Endothelial cell of umbilical vein (primary cell): ENCODE measurements around the gene CLPTM1L. TPM values are rescaled to one million over a fixed set of nuclear protein-coding genes. Genes with fewer than 3 reads are reported as not detected.

ENCODE experiments used
- BruUV-seq: library from RNA; stranded (reverse); fragments of 400-500 nt; replicated peaks from 2 replicates; lab custom pipeline; 2021; lab: Mats Ljungman, UMichigan
- CTCF ChIA-PET: fragments of 300-600, 350-600 bp; sonication (Branson Sonifier 250); formaldehyde crosslinking; loops from one replicate; lab custom pipeline; 2021; ENCODE audit warnings: antibody characterized with exemption, inconsistent platforms; lab: Charles Lee
- POLR2A ChIA-PET: fragments of 300-600, 350-600 bp; sonication (Branson Sonifier 250); formaldehyde crosslinking; loops from one replicate; lab custom pipeline; 2021; ENCODE audit warnings: antibody characterized with exemption, inconsistent platforms; lab: Charles Lee
- DNase-seq: peaks from one replicate; pipeline ENCODE4 v3.0.0-alpha.2; 2011; ENCODE audit warnings: low read depth, low spot score
- FAIRE-seq: peaks from 2 replicates; lab custom pipeline; 2011; peaks lifted over from hg19 to GRCh38; lab: Jason Lieb, UNC
- H2AFZ ChIP-seq: 2 replicates; pipeline ENCODE4 v1.6.0; 2012; ENCODE audit warnings: low read depth, low read length, control low read depth, inconsistent platforms
- H3K27ac ChIP-seq: 2 replicates; pipeline ENCODE4 v1.5.1; 2011; ENCODE audit warnings: low read depth, mild to moderate bottlenecking, control low read depth, low read length, moderate library complexity; ENCODE audit not compliant: insufficient read depth
- H3K27me3 ChIP-seq, 2 experiments: 2 replicates each; pipeline versions ENCODE4 v1.6.0 to v1.6.1; 2011; ENCODE audit warnings: low read length in 2 of 2, mixed read lengths in 1 of 2; ENCODE audit not compliant: control insufficient read depth in 2 of 2, insufficient read depth in 2 of 2
- H3K36me3 ChIP-seq, 2 experiments: 2 replicates in 1 of 2; 3 replicates in 1 of 2; pipeline ENCODE4 v1.5.1; 2011; ENCODE audit warnings: low read length in 2 of 2, mild to moderate bottlenecking in 1 of 2, moderate library complexity in 1 of 2; ENCODE audit not compliant: control insufficient read depth in 2 of 2, insufficient read depth in 2 of 2; ENCODE audit errors: extremely low read depth in 1 of 2
- H3K4me1 ChIP-seq: 3 replicates; pipeline ENCODE4 v1.5.1; 2011; ENCODE audit warnings: mild to moderate bottlenecking, low read length; ENCODE audit not compliant: control insufficient read depth, insufficient read depth; ENCODE audit errors: extremely low read depth
- H3K4me2 ChIP-seq: 2 replicates; pipeline ENCODE4 v1.6.1; 2011; ENCODE audit warnings: low read length, control low read depth, mixed read lengths; ENCODE audit not compliant: insufficient read depth
- H3K4me3 ChIP-seq, 3 experiments: fragments of 200-600 bp in 1 of 3; sonication (generic), shearing (Covaris generic) in 1 of 3; replicated peaks in 1 of 3; 2 replicates each; pipeline ENCODE4 v1.5.1; 2011 to 2016; ENCODE audit warnings: control low read depth in 3 of 3, low read length in 3 of 3, mild to moderate bottlenecking in 2 of 3, inconsistent platforms in 1 of 3, low read depth in 1 of 3, moderate library complexity in 1 of 3; ENCODE audit not compliant: insufficient read depth in 1 of 3
- H3K79me2 ChIP-seq: 2 replicates; pipeline ENCODE4 v1.6.0; 2012; ENCODE audit warnings: low read length, inconsistent platforms; ENCODE audit not compliant: control insufficient read depth, insufficient read depth
- H3K9ac ChIP-seq: replicated peaks from 2 replicates; pipeline ENCODE3; 2011; ENCODE audit warnings: low read length, control low read depth; ENCODE audit not compliant: insufficient read depth; ENCODE audit errors: extremely low read depth
- H3K9me1 ChIP-seq: replicated peaks from 3 replicates; pipeline ENCODE4 v1.6.0; 2011; ENCODE audit warnings: mild to moderate bottlenecking, low read length; ENCODE audit not compliant: control insufficient read depth, insufficient read depth; ENCODE audit errors: extremely low read depth
- H3K9me3 ChIP-seq: replicated peaks from 2 replicates; pipeline ENCODE4 v1.5.1; 2012; ENCODE audit warnings: low read length, inconsistent platforms; ENCODE audit not compliant: control insufficient read depth, insufficient read depth
- H4K20me1 ChIP-seq: replicated peaks from 2 replicates; pipeline ENCODE3; 2011; ENCODE audit warnings: mild to moderate bottlenecking, low read length; ENCODE audit not compliant: control insufficient read depth, insufficient read depth; ENCODE audit errors: extremely low read depth
- CTCF ChIP-seq, 2 donors: IDR thresholded peaks; 1 replicate in 1 of 2; 2 replicates in 1 of 2; pipeline ENCODE4 v1.5.1; 2011; ENCODE audit warnings: low read length in 2 of 2, mild to moderate bottlenecking in 2 of 2, moderate library complexity in 2 of 2, control low read depth in 1 of 2, inconsistent platforms in 1 of 2, low read depth in 1 of 2; ENCODE audit not compliant: insufficient read depth in 1 of 2; ENCODE audit errors: extremely low read depth in 1 of 2
- EZH2 ChIP-seq: IDR thresholded peaks from 2 replicates; pipeline ENCODE4 v1.6.1; 2012; ENCODE audit warnings: borderline replicate concordance, low read depth, mild to moderate bottlenecking, moderate library complexity, low read length, inconsistent platforms; ENCODE audit not compliant: severe bottlenecking
- JUN ChIP-seq: IDR thresholded peaks from 2 replicates; pipeline ENCODE4 v1.6.1; 2011; ENCODE audit warnings: borderline replicate concordance, low read depth; ENCODE audit not compliant: insufficient read length, insufficient read depth
- MYC ChIP-seq: IDR thresholded peaks from one replicate; pipeline ENCODE4 v1.6.1; 2011; ENCODE audit warnings: mild to moderate bottlenecking, low read depth, low read length
- POLR2A ChIP-seq: IDR thresholded peaks from 2 replicates; pipeline ENCODE4 v1.6.1; 2012; ENCODE audit warnings: low read depth, mild to moderate bottlenecking, control low read depth, low read length
- POLR2AphosphoS5 ChIP-seq: IDR thresholded peaks from 2 replicates; pipeline ENCODE4 v1.6.1; 2012; ENCODE audit warnings: low read depth, mild to moderate bottlenecking, control low read depth, low read length, moderate library complexity; ENCODE audit not compliant: insufficient read depth
- dilution Hi-C: fragments of 300-500 bp; cut with MboI; formaldehyde crosslinking; loops from one replicate; pipeline ENCODE4 v1.15.0; 2019; ENCODE audit warnings: low sequenced_read_pairs; ENCODE audit not compliant: extremely low pct_ligation_motif_present
- intact Hi-C: fragments of 100-400 bp; cut with micrococcal nuclease; formaldehyde crosslinking; loops from one replicate; pipeline ENCODE4 v1.10.0; 2022
- microRNA-seq: library from miRNA; unstranded; fragments of <30 nt; microRNA quantifications from one replicate; pipeline ENCODE4 v1.2.0, GENCODE V29; 2021; ENCODE audit warnings: borderline number of aligned reads, borderline replicate concordance
- polyA plus RNA-seq, 4 experiments: library from polyadenylated mRNA; depleted of rRNA in 3 of 4; stranded (reverse) in 3 of 4; unstranded in 1 of 4; fragments of >200 nt; gene quantifications; 2 replicates each; pipeline versions ENCODE4 v1.2.1 to v1.2.3, GENCODE V29; 2011 to 2012; ENCODE audit warnings: missing spikeins in 1 of 4
- small RNA-seq: library from RNA; depleted of rRNA; stranded (forward); fragments of <200 nt; gene quantifications from one replicate; pipeline ENCODE3, GENCODE V24; 2012; ENCODE audit warnings: low replicate concordance, low read depth; ENCODE audit not compliant: insufficient read depth, insufficient read length
- total RNA-seq: library from RNA; stranded (reverse); gene quantifications from 2 replicates; pipeline ENCODE4 v1.2.3, GENCODE V29; 2021

Gene CLPTM1L
- total and polyA plus RNA-seq, 2 donors (not counting 3 experiments of a cell fraction or from before 2014, with no cell fraction given): 116 to 191 TPM

GRCh38 chr5:1268056-1268455, 76.8 kb downstream of the CLPTM1L start:
- Histone ChIP-seq H3K27ac (no peak overlapping the region), H3K4me1 (no peaks in the 10 kb centered on the region), H3K9me3 (no peaks in the 10 kb centered on the region), H2AFZ (no peak overlapping the region), H3K4me2 (no peak overlapping the region), H3K9me1 (no peaks in the 10 kb centered on the region), H4K20me1 (no peaks in the 10 kb centered on the region), H3K79me2 (no peaks in the 10 kb centered on the region), H3K36me3 (no peaks in the 10 kb centered on the region), H3K4me3 (no peak overlapping the region), H3K27me3 (no peaks in the 10 kb centered on the region), H3K9ac (no peak overlapping the region)
- ChIA-PET POLR2A (no interaction called here), CTCF (no interaction called here)
- TF ChIP-seq MYC: no peak
- TF ChIP-seq EZH2: no peak
- no peak for TF ChIP-seq POLR2A
- TF ChIP-seq POLR2AphosphoS5: no peak
- no peak for TF ChIP-seq JUN
- TF ChIP-seq CTCF (IDR thresholded peaks at IDR 0.05; ENCODE audit: extremely low read depth in 1 of 2, insufficient read depth in 1 of 2, low read depth in 1 of 2, low read length in 2 of 2): no peak
- dilution Hi-C loops (no loop called here), intact Hi-C loops (no loop called here)
- DNase-seq (no peak), FAIRE-seq (no peak)
- no TSS peak for BruUV-seq

Small RNA genes lying within 50 kb of the gene (microRNA-seq; reads per million reads assigned to microRNA genes)
- not detected for gene MIR4457

Small RNA genes lying within 50 kb of the gene (small RNA-seq; reads per million reads assigned to genes)
- not detected for gene MIR4457

Other genes with a start within 250 kb of the CLPTM1L start
- gene SLC12A7, start 233.0 kb downstream of the CLPTM1L start, total RNA-seq: 28.7 and 38.8 TPM in 2 replicates
- 16.4 and 20.3 TPM in 2 replicates for gene SLC12A7, start 233.0 kb downstream of the CLPTM1L start, polyA plus RNA-seq
- gene SLC6A19, start 143.5 kb downstream of the CLPTM1L start, total RNA-seq: not detected in 2 replicates
- not detected in 2 replicates for gene SLC6A19, start 143.5 kb downstream of the CLPTM1L start, polyA plus RNA-seq
- not detected in 2 replicates for gene SLC6A18, start 119.7 kb downstream of the CLPTM1L start, total RNA-seq
- gene SLC6A18, start 119.7 kb downstream of the CLPTM1L start, polyA plus RNA-seq: not detected in 2 replicates
- gene TERT, start 50.0 kb downstream of the CLPTM1L start, total RNA-seq: not detected in 2 replicates
- 0.04 TPM in 1 of 2 replicates, not detected in the other for gene TERT, start 50.0 kb downstream of the CLPTM1L start, polyA plus RNA-seq
- gene SLC6A3, start 100.3 kb upstream of the CLPTM1L start, total RNA-seq: not detected in 2 replicates
- gene SLC6A3, start 100.3 kb upstream of the CLPTM1L start, polyA plus RNA-seq: not detected in 2 replicates
- 49.2 and 57.2 TPM in 2 replicates for gene LPCAT1, start 178.9 kb upstream of the CLPTM1L start, total RNA-seq
- 27.7 and 28.9 TPM in 2 replicates for gene LPCAT1, start 178.9 kb upstream of the CLPTM1L start, polyA plus RNA-seq